ENCODE data around the gene SLC4A5.

DNA sequence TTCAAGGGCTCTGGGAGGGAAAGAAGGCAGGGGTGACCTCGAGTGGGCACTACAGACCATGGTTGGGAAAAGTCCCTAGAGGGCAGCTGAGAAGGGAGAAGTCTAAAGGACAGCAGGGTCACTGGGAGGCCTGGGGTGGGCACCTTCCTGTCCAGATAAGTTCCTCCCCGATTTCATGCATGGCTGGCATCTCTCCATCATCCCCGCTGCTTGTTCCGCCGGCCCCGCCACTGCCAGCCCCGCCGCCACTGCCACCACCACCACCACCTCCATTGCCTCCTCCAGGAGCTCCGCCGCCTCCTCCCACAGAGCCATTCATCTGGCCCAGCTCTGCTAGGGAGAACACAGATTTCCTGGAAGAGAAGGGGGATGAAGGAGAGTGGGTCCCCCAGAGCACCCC, 91.2 kb downstream of the SLC4A5 start:
- TF ChIP-seq POLR2AphosphoS5 (IDR thresholded peaks at IDR 0.05; ENCODE audit: low read depth, low read length) (no peak), TEAD4 (IDR thresholded peaks at IDR 0.05; ENCODE audit: low read depth, low read length) (no peak), POLR2A (IDR thresholded peaks at IDR 0.05; ENCODE audit: control extremely low read depth in 1 of 2, low read depth in 2 of 2, low read length in 2 of 2) (no peak), EZH2 (IDR thresholded peaks at IDR 0.05; ENCODE audit: low read depth, low read length, severe bottlenecking) (no peak), ZNF274 (IDR thresholded peaks at IDR 0.05; ENCODE audit: borderline replicate concordance, extremely low read depth, low read length) (no peak), RXRA (IDR thresholded peaks at IDR 0.05; ENCODE audit: insufficient read depth, low read depth, low read length) (no peak), SIX5 (IDR thresholded peaks at IDR 0.05; ENCODE audit: low read depth, low read length) (no peak), TAF1 (IDR thresholded peaks at IDR 0.05; ENCODE audit: low read depth, low read length) (no peak), FOSL1 (IDR thresholded peaks at IDR 0.05; ENCODE audit: insufficient read depth, low read depth, low read length) (no peak)
- TF ChIP-seq, protein P1, sequence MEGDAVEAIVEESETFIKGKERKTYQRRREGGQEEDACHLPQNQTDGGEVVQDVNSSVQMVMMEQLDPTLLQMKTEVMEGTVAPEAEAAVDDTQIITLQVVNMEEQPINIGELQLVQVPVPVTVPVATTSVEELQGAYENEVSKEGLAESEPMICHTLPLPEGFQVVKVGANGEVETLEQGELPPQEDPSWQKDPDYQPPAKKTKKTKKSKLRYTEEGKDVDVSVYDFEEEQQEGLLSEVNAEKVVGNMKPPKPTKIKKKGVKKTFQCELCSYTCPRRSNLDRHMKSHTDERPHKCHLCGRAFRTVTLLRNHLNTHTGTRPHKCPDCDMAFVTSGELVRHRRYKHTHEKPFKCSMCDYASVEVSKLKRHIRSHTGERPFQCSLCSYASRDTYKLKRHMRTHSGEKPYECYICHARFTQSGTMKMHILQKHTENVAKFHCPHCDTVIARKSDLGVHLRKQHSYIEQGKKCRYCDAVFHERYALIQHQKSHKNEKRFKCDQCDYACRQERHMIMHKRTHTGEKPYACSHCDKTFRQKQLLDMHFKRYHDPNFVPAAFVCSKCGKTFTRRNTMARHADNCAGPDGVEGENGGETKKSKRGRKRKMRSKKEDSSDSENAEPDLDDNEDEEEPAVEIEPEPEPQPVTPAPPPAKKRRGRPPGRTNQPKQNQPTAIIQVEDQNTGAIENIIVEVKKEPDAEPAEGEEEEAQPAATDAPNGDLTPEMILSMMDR (IDR thresholded peaks at IDR 0.05; ENCODE audit: control extremely low read depth in 1 of 3, insufficient read depth in 1 of 3, low read depth in 1 of 3, low read length in 3 of 3) = no peak
- TF ChIP-seq, protein P2, sequence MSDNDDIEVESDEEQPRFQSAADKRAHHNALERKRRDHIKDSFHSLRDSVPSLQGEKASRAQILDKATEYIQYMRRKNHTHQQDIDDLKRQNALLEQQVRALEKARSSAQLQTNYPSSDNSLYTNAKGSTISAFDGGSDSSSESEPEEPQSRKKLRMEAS (IDR thresholded peaks at IDR 0.05) = no peak

All from H1 (cell line).